Ectodermal cell (in vitro differentiated cells): Measurements from ENCODE around the gene EPB41L4B.

Source experiments
- H3K27ac ChIP-seq: 2 replicates; pipeline ENCODE4 v1.7.0; 2013; ENCODE audit warnings: mild to moderate bottlenecking, low read depth, low read length; ENCODE audit not compliant: insufficient read depth, poor library complexity, severe bottlenecking
- H3K27me3 ChIP-seq: 2 replicates; pipeline ENCODE4 v1.7.0; 2013; ENCODE audit warnings: mild to moderate bottlenecking, low read length; ENCODE audit not compliant: insufficient read depth, control insufficient read depth, poor library complexity, severe bottlenecking
- H3K36me3 ChIP-seq: one replicate; pipeline ENCODE4 v1.7.0; 2013; ENCODE audit warnings: low read length; ENCODE audit not compliant: control insufficient read depth, insufficient read depth
- H3K4me1 ChIP-seq: one replicate; pipeline ENCODE4 v1.7.0; 2013; ENCODE audit warnings: low read length; ENCODE audit not compliant: control insufficient read depth, insufficient read depth
- H3K4me3 ChIP-seq: 2 replicates; pipeline ENCODE4 v1.7.0; 2013; ENCODE audit warnings: low read depth, low read length, control low read depth; ENCODE audit not compliant: insufficient read depth
- H3K9me3 ChIP-seq: 2 replicates; pipeline ENCODE4 v1.7.0; 2013; ENCODE audit warnings: mild to moderate bottlenecking, low read length, moderate library complexity; ENCODE audit not compliant: control insufficient read depth
- WGBS, 2 experiments: methylation state at CpG; one replicate each; pipeline ENCODE4 v1.1.7; 2013; ENCODE audit warnings: missing lambda C conversion rate in 2 of 2; 5-methylcytosine and 5-hydroxymethylcytosine counted together

EPB41L4B gene

GRCh38 chr9:109161471-109161870, 159.4 kb downstream of the EPB41L4B start:
- peaks cover 53% of the 10 kb centered on the region for H3K27me3 ChIP-seq
- 91 to 100% methylated on average over 3 of the region's 3 CpGs for WGBS, 2 experiments

GRCh38 chr9:109159583-109159982, 161.3 kb downstream of the EPB41L4B start:
- no peaks in the 10 kb centered on the region for H3K36me3 ChIP-seq
- H3K4me1 ChIP-seq, result no peaks in the 10 kb centered on the region
- 94 to 95% methylated on average over 4 of the region's 4 CpGs for WGBS, 2 experiments
- H3K4me3 ChIP-seq, result no peak overlapping the region
- no peak overlapping the region for H3K27ac ChIP-seq
- H3K9me3 ChIP-seq, result no peaks in the 10 kb centered on the region
- H3K27me3 ChIP-seq, result peaks cover 34% of the 10 kb centered on the region

More at GRCh38 chr9:109161471-109161870, 159.4 kb downstream of the EPB41L4B start:
- H3K4me3 ChIP-seq, result no peak overlapping the region
- peaks cover 9% of the 10 kb centered on the region for H3K4me1 ChIP-seq
- H3K27ac ChIP-seq, result no peak overlapping the region
- no peaks in the 10 kb centered on the region for H3K36me3 ChIP-seq
- H3K9me3 ChIP-seq, result no peaks in the 10 kb centered on the region

GRCh38 chr9:109158651-109159050, 162.2 kb downstream of the EPB41L4B start:
- Histone ChIP-seq H3K4me3 (no peak overlapping the region), H3K4me1 (no peaks in the 10 kb centered on the region), H3K27me3 (peaks cover 25% of the 10 kb centered on the region), H3K27ac (no peak overlapping the region), H3K9me3 (no peaks in the 10 kb centered on the region), H3K36me3 (no peaks in the 10 kb centered on the region)

GRCh38 chr9:109156708-109157107, 164.2 kb downstream of the EPB41L4B start:
- Histone ChIP-seq H3K4me3 (no peak overlapping the region), H3K27ac (no peak overlapping the region), H3K9me3 (no peaks in the 10 kb centered on the region), H3K27me3 (peaks cover 7% of the 10 kb centered on the region), H3K36me3 (no peaks in the 10 kb centered on the region), H3K4me1 (no peaks in the 10 kb centered on the region)
- WGBS, 2 experiments, result 82 to 89% methylated on average over 7 of the region's 8 CpGs

- WGBS, 2 experiments, result 92 to 95% methylated on average over 3 of the region's 3 CpGs
- no peak overlapping the region for H3K27ac ChIP-seq
Measured at GRCh38 chr9:109150925-109151545, 169.8 kb downstream of the EPB41L4B start.

GRCh38 chr9:109149722-109150121, 171.1 kb downstream of the EPB41L4B start:
- no peaks in the 10 kb centered on the region for H3K36me3 ChIP-seq
- no peaks in the 10 kb centered on the region for H3K4me1 ChIP-seq
- no peak overlapping the region for H3K27ac ChIP-seq
- WGBS, 2 experiments, result 91 to 100% methylated on average over 2 to 3 of the region's 4 CpGs
- H3K27me3 ChIP-seq, result no peaks in the 10 kb centered on the region
- no peaks in the 10 kb centered on the region for H3K9me3 ChIP-seq
- no peak overlapping the region for H3K4me3 ChIP-seq

More at GRCh38 chr9:109150925-109151545, 169.8 kb downstream of the EPB41L4B start:
- H3K4me3 ChIP-seq, result no peak overlapping the region
- H3K36me3 ChIP-seq, result no peaks in the 10 kb centered on the region
- H3K9me3 ChIP-seq, result no peaks in the 10 kb centered on the region
- no peaks in the 10 kb centered on the region for H3K27me3 ChIP-seq
- no peaks in the 10 kb centered on the region for H3K4me1 ChIP-seq

- H3K27ac ChIP-seq, result no peak overlapping the region
- H3K4me3 ChIP-seq, result no peak overlapping the region
- no peaks in the 10 kb centered on the region for H3K27me3 ChIP-seq
- no peaks in the 10 kb centered on the region for H3K4me1 ChIP-seq
- no peaks in the 10 kb centered on the region for H3K36me3 ChIP-seq
- no peaks in the 10 kb centered on the region for H3K9me3 ChIP-seq
- 88 to 91% methylated on average over 5 of the region's 5 CpGs for WGBS, 2 experiments
Measured at GRCh38 chr9:109149089-109149488, 171.8 kb downstream of the EPB41L4B start.

GRCh38 chr9:109145051-109145450, 175.8 kb downstream of the EPB41L4B start:
- no peak overlapping the region for H3K27ac ChIP-seq
- 90 to 94% methylated on average over 6 of the region's 6 CpGs for WGBS, 2 experiments
- no peaks in the 10 kb centered on the region for H3K36me3 ChIP-seq

GRCh38 chr9:109143881-109144562, 176.8 kb downstream of the EPB41L4B start:
- 81 to 88% methylated on average over 5 of the region's 5 CpGs for WGBS, 2 experiments
- H3K27ac ChIP-seq, result no peak overlapping the region
- no peaks in the 10 kb centered on the region for H3K9me3 ChIP-seq

More at GRCh38 chr9:109145051-109145450, 175.8 kb downstream of the EPB41L4B start:
- Histone ChIP-seq H3K9me3 (no peaks in the 10 kb centered on the region), H3K27me3 (no peaks in the 10 kb centered on the region), H3K4me1 (no peaks in the 10 kb centered on the region), H3K4me3 (no peak overlapping the region)

GRCh38 chr9:109141375-109141774, 179.5 kb downstream of the EPB41L4B start:
- Histone ChIP-seq H3K9me3 (no peaks in the 10 kb centered on the region), H3K27ac (no peak overlapping the region), H3K27me3 (no peaks in the 10 kb centered on the region), H3K4me3 (no peak overlapping the region), H3K36me3 (no peaks in the 10 kb centered on the region), H3K4me1 (no peaks in the 10 kb centered on the region)
- WGBS, 2 experiments, result 94% methylated on average over 5 of the region's 5 CpGs

More at GRCh38 chr9:109143881-109144562, 176.8 kb downstream of the EPB41L4B start:
- Histone ChIP-seq H3K27me3 (no peaks in the 10 kb centered on the region), H3K4me1 (no peaks in the 10 kb centered on the region), H3K36me3 (no peaks in the 10 kb centered on the region), H3K4me3 (no peak overlapping the region)
